Cardiac fibroblast (primary cell): ENCODE data around the gene ACYP2.
"Not testable (repeated sequence)": the region's sequence is repeated elsewhere in the genome, so short reads cannot be mapped to it uniquely, and the experiment has no call there.

Experiments used
- DNase-seq, 2 donors: peaks; one replicate each; pipeline versions ENCODE4 v3.0.0 to v3.0.0-alpha.2; 2010; ENCODE audit warnings: low read depth in 2 of 2
- H3K4me3 ChIP-seq, 2 donors: replicated peaks in 1 of 2; 1 replicate in 1 of 2; 2 replicates in 1 of 2; pipeline ENCODE4 v1.5.1; 2011; ENCODE audit warnings: low read depth in 2 of 2, low read length in 2 of 2, mild to moderate bottlenecking in 2 of 2, moderate library complexity in 1 of 2
- CTCF ChIP-seq: IDR thresholded peaks from one replicate; pipeline ENCODE4 v1.5.1; 2011; ENCODE audit warnings: low read depth, mild to moderate bottlenecking, low read length, inconsistent platforms

ACYP2 gene

GRCh38 chr2:54310961-54311360, 195.5 kb downstream of the ACYP2 start:
- no peak for TF ChIP-seq CTCF
- H3K4me3 ChIP-seq = no peak overlapping the region
- no peak for DNase-seq

- DNase-seq = no peak
- no peak for TF ChIP-seq CTCF
- H3K4me3 ChIP-seq = no peak overlapping the region
These were observed 197.7 kb downstream of the ACYP2 start for GRCh38 chr2:54313147-54313546.

- TF ChIP-seq CTCF = no peak
- DNase-seq = no peak
- no peak overlapping the region for H3K4me3 ChIP-seq
These were observed 202.6 kb downstream of the ACYP2 start for GRCh38 chr2:54317973-54318372.

- TF ChIP-seq CTCF = no peak
- no peak for DNase-seq
- no peak overlapping the region for H3K4me3 ChIP-seq
These were observed 203.4 kb downstream of the ACYP2 start for GRCh38 chr2:54318821-54319220.

- TF ChIP-seq CTCF = no peak
- DNase-seq = peak in 1 of 2 donors; percentile 36
- H3K4me3 ChIP-seq = no peak overlapping the region
These were observed 205.6 kb downstream of the ACYP2 start for GRCh38 chr2:54321047-54321446.

- DNase-seq, H3K4me3 ChIP-seq: not testable (repeated sequence)
These were observed 209.1 kb downstream of the ACYP2 start for GRCh38 chr2:54324517-54324916.

- no peak overlapping the region for H3K4me3 ChIP-seq
- no peak for DNase-seq
- TF ChIP-seq CTCF = no peak
These were observed 209.7 kb downstream of the ACYP2 start for GRCh38 chr2:54325148-54325547.
